WTC11 (cell line): ENCODE results near the gene SDS. TPM values are rescaled to one million over a fixed set of nuclear protein-coding genes. Genes with fewer than 3 reads are reported as not detected.

Source experiments
- ATAC-seq: fragments of 200-7000 bp; cut with Tn5 transposase; 2 replicates; pipeline ENCODE4 v1.10.0; 2021; ENCODE audit warnings: mild to moderate bottlenecking, moderate library complexity
- CTCF ChIA-PET: fragments of 300-600 bp; sonication (Branson Sonifier 250); formaldehyde crosslinking; loops from one replicate; lab custom pipeline; 2021; ENCODE audit warnings: antibody characterized with exemption; lab: Charles Lee
- POLR2A ChIA-PET: fragments of 350-600 bp; sonication (Branson Sonifier 250); formaldehyde crosslinking; loops from one replicate; lab custom pipeline; 2021; ENCODE audit warnings: antibody characterized with exemption; lab: Charles Lee
- DNase-seq: peaks from one replicate; pipeline ENCODE4 v3.0.0; 2021; ENCODE audit warnings: low spot score
- H3K27ac Mint-ChIP-seq: 2 replicates; pipeline ENCODE4 v1.8.0; 2021; ENCODE audit warnings: mixed read lengths
- H3K27me3 Mint-ChIP-seq: 2 replicates; pipeline ENCODE4 v1.8.0; 2021; ENCODE audit warnings: low read depth, mild to moderate bottlenecking, moderate library complexity, mixed read lengths
- H3K36me3 Mint-ChIP-seq: 2 replicates; pipeline ENCODE4 v1.8.0; 2021; ENCODE audit warnings: mixed read lengths
- H3K4me1 Mint-ChIP-seq: 2 replicates; pipeline ENCODE4 v1.8.0; 2022; ENCODE audit warnings: mixed read lengths
- H3K4me3 Mint-ChIP-seq: 2 replicates; pipeline ENCODE4 v1.8.0; 2021; ENCODE audit warnings: mild to moderate bottlenecking, moderate library complexity, mixed read lengths
- H3K9me3 Mint-ChIP-seq: 2 replicates; pipeline ENCODE4 v1.8.0; 2021; ENCODE audit warnings: mixed read lengths
- ATF1 ChIP-seq: sonication (generic); formaldehyde crosslinking; IDR thresholded peaks from 2 replicates; pipeline ENCODE4 v1.8.1; 2023; ENCODE audit warnings: mild to moderate bottlenecking, moderate library complexity, missing genetic modification reagents
- ATF3 ChIP-seq: sonication (generic); formaldehyde crosslinking; conservative IDR thresholded peaks from 2 replicates; pipeline ENCODE4 v1.8.1; 2022; ENCODE audit warnings: mild to moderate bottlenecking, missing genetic modification reagents
- ESRRA ChIP-seq: sonication (generic); formaldehyde crosslinking; IDR thresholded peaks from 2 replicates; pipeline ENCODE4 v1.8.1; 2022; ENCODE audit warnings: mild to moderate bottlenecking, missing genetic modification reagents, borderline replicate concordance
- FOXK1 ChIP-seq: sonication (generic); formaldehyde crosslinking; IDR thresholded peaks from 2 replicates; pipeline ENCODE4 v1.8.0; 2022; ENCODE audit warnings: mild to moderate bottlenecking, moderate library complexity, missing genetic modification reagents
- GABPB1 ChIP-seq: sonication (generic); formaldehyde crosslinking; IDR thresholded peaks from 2 replicates; pipeline ENCODE4 v1.8.1; 2023; ENCODE audit warnings: mild to moderate bottlenecking, missing genetic modification reagents
- GTF2I ChIP-seq: fragments of 250-450 bp; sonication (Bioruptor Pico); conservative IDR thresholded peaks from 2 replicates; pipeline ENCODE4 v1.4.0; 2021; ENCODE audit warnings: mild to moderate bottlenecking
- HMGXB4 ChIP-seq: sonication (generic); formaldehyde crosslinking; IDR thresholded peaks from 2 replicates; pipeline ENCODE4 v1.8.1; 2023; ENCODE audit warnings: mild to moderate bottlenecking, moderate library complexity, missing genetic modification reagents
- JAZF1 ChIP-seq: fragments of 250-450 bp; sonication (Bioruptor Pico); IDR thresholded peaks from 2 replicates; pipeline ENCODE4 v1.9.0; 2021; ENCODE audit warnings: moderate library complexity, mild to moderate bottlenecking, inconsistent platforms
- MAX ChIP-seq: sonication (generic); formaldehyde crosslinking; IDR thresholded peaks from 2 replicates; pipeline ENCODE4 v1.8.0; 2022; ENCODE audit warnings: mild to moderate bottlenecking, missing genetic modification reagents
- NFYB ChIP-seq: sonication (generic); formaldehyde crosslinking; conservative IDR thresholded peaks from 2 replicates; pipeline ENCODE4 v1.8.0; 2022; ENCODE audit warnings: low read depth, missing genetic modification reagents
- OVOL2 ChIP-seq: fragments of 250-450 bp; sonication (Bioruptor Pico); IDR thresholded peaks from 2 replicates; pipeline ENCODE4 v1.9.0; 2021; ENCODE audit warnings: mild to moderate bottlenecking, borderline replicate concordance
- PREB ChIP-seq: sonication (generic); formaldehyde crosslinking; IDR thresholded peaks from 2 replicates; pipeline ENCODE4 v1.8.1; 2022; ENCODE audit warnings: mild to moderate bottlenecking, missing genetic modification reagents, moderate library complexity, borderline replicate concordance
- RELA ChIP-seq: sonication (generic); formaldehyde crosslinking; IDR thresholded peaks from 2 replicates; pipeline ENCODE4 v1.8.1; 2022; ENCODE audit warnings: missing genetic modification reagents, mild to moderate bottlenecking, borderline replicate concordance
- SP1 ChIP-seq: sonication (generic); formaldehyde crosslinking; conservative IDR thresholded peaks from 2 replicates; pipeline ENCODE4 v1.8.1; 2022; ENCODE audit warnings: missing genetic modification reagents
- USF1 ChIP-seq: sonication (generic); formaldehyde crosslinking; IDR thresholded peaks from 2 replicates; pipeline ENCODE4 v1.8.0; 2022; ENCODE audit warnings: mild to moderate bottlenecking, missing genetic modification reagents
- USF2 ChIP-seq: sonication (generic); formaldehyde crosslinking; IDR thresholded peaks from 2 replicates; pipeline ENCODE4 v1.8.1; 2023; ENCODE audit warnings: mild to moderate bottlenecking, missing genetic modification reagents, moderate library complexity
- ZNF416 ChIP-seq: fragments of 250-450 bp; sonication (Bioruptor Pico); IDR thresholded peaks from 2 replicates; pipeline ENCODE4 v1.9.0; 2021; ENCODE audit warnings: mild to moderate bottlenecking, inconsistent platforms
- total RNA-seq: library from RNA; stranded (reverse); gene quantifications from 3 replicates; pipeline ENCODE4 v1.2.3, GENCODE V29; 2021

The SDS gene
- total RNA-seq, 1 experiment from 2014 or later = 0.31 TPM

GRCh38 chr12:113438523-113439300 is 35.0 kb upstream of the SDS start (continued):
- no peak for TF ChIP-seq USF2 (CRISPR knock-in tag)

- Mint-ChIP-seq H3K36me3 (no peaks in the 10 kb centered on the region), H3K4me1 (peaks cover 3% of the 10 kb centered on the region; the same call in 1 of the 2 replicates), H3K27ac (no peak overlapping the region), H3K27me3 (no peaks in the 10 kb centered on the region), H3K4me3 (no peak overlapping the region), H3K9me3 (no peaks in the 10 kb centered on the region)
- TF ChIP-seq GTF2I (CRISPR knock-in tag) (no peak), JAZF1 (CRISPR knock-in tag) (no peak), USF1 (CRISPR knock-in tag) (no peak), HMGXB4 (CRISPR knock-in tag) (no peak), ZNF416 (CRISPR knock-in tag) (no peak)
- CTCF ChIA-PET = interaction anchor here (0.7 kb wide), 1 partner anchor 12 kb away, joined by 4 read pairs; no protein-coding TSS in a partner anchor
- ATAC-seq (no peak), DNase-seq (no peak)
- POLR2A ChIA-PET = no interaction called here
Measured at GRCh38 chr12:113437729-113438100, 34.0 kb upstream of the SDS start.

- no peak for DNase-seq
- Mint-ChIP-seq H3K9me3 (no peaks in the 10 kb centered on the region), H3K27me3 (peaks cover 1% of the 10 kb centered on the region; the same call in 1 of the 2 replicates), H3K27ac (no peak overlapping the region)
- ChIA-PET CTCF (interaction anchor here (3.8 kb wide), 1 partner anchor 12 kb away, joined by 21 read pairs; no protein-coding TSS in a partner anchor), POLR2A (no interaction called here)
- TF ChIP-seq ATF3 (CRISPR knock-in tag) = no peak
- no peak for TF ChIP-seq SP1 (CRISPR knock-in tag)
- TF ChIP-seq GABPB1 = no peak
- TF ChIP-seq JAZF1 (CRISPR knock-in tag) = no peak
- no peak for TF ChIP-seq ATF1 (CRISPR knock-in tag)
- no peak for TF ChIP-seq GTF2I (CRISPR knock-in tag)
- TF ChIP-seq RELA (CRISPR knock-in tag) = no peak
- TF ChIP-seq, all 79 proteins: peak for 0
- Mint-ChIP-seq H3K36me3 (no peaks in the 10 kb centered on the region), H3K4me1 (peaks cover 3% of the 10 kb centered on the region; the same call in 1 of the 2 replicates), H3K4me3 (no peak overlapping the region)
- ATAC-seq = no peak
Measured at GRCh38 chr12:113436993-113437728, 33.5 kb upstream of the SDS start.

- Mint-ChIP-seq H3K36me3 (no peaks in the 10 kb centered on the region), H3K9me3 (no peaks in the 10 kb centered on the region), H3K27ac (no peak overlapping the region), H3K27me3 (peaks cover 2% of the 10 kb centered on the region; the same call in 1 of the 2 replicates), H3K4me1 (peaks cover 3% of the 10 kb centered on the region; the same call in 1 of the 2 replicates), H3K4me3 (no peak overlapping the region)
- ChIA-PET CTCF (interaction anchor here (0.7 to 3.8 kb wide), 3 partner anchors 11 to 36 kb away, joined by 3 to 21 read pairs (median 3); no protein-coding TSS in a partner anchor), POLR2A (no interaction called here)
- no peak for ATAC-seq
- TF ChIP-seq OVOL2 (CRISPR knock-in tag) = no peak
- no peak for TF ChIP-seq ESRRA (CRISPR knock-in tag)
- TF ChIP-seq FOXK1 (CRISPR knock-in tag) = no peak
- TF ChIP-seq NFYB (CRISPR knock-in tag) = no peak
- no peak for TF ChIP-seq GTF2I (CRISPR knock-in tag)
- TF ChIP-seq PREB (CRISPR knock-in tag) = no peak
- no peak for TF ChIP-seq MAX (CRISPR knock-in tag)
- DNase-seq = no peak
Measured at GRCh38 chr12:113436586-113436985, 32.9 kb upstream of the SDS start.
